ENCODE data around the gene HRH2.
A peak's percentile ranks its signal among the peaks of the same experiment; 100 is the strongest.
"Not testable (repeated sequence)": the region's sequence is repeated elsewhere in the genome, so short reads cannot be mapped to it uniquely, and the experiment has no call there.

HRH2 gene, protein sequence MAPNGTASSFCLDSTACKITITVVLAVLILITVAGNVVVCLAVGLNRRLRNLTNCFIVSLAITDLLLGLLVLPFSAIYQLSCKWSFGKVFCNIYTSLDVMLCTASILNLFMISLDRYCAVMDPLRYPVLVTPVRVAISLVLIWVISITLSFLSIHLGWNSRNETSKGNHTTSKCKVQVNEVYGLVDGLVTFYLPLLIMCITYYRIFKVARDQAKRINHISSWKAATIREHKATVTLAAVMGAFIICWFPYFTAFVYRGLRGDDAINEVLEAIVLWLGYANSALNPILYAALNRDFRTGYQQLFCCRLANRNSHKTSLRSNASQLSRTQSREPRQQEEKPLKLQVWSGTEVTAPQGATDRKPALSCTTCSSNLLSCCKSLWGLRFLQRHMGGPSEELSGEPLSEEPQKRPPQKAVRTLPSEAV

DNA sequence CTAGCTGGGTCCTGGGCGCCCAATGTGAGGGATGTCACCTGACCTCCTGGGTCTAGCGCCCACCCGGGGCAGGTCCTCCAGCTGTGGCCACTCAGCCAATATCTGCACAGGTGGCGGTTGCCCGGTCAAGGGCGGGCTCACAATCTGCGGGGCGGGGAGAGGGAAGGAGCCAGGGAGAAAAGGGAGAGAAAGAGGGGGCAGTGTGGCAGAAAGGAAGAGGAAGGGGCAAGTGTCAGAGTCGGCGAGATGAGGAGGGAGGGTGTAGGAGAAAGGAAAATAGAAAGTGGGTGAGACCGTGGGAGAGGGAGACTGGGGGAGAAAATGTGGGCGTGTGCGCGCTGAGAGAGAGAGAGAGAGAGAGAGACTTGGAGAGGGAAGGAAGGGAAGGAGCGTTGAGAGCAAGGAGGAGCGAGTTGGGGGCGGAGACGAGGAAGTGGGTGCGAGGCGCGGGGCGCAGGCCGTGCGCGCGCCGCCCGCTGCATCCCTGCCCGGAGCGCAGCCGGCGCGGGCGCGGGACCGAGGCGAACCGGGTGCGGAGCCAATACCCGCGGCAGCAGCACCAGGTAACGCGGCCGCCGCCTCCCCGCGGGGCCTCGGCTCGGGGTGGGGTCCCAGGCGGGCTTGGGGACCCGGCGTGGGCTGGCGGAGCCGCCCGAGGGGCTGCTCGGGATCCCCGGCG is at the start of gene HRH2:
Gene HRH2, plus strand, starts transcription at position 479 of the 679 bp plus-strand sequence. CDS start 25,163 bp downstream, outside the sequence.
- Histone ChIP-seq H3K9me3 (ENCODE audit: control insufficient read depth in 1 of 2, low read length in 2 of 2) (no peaks in the 10 kb centered on the region), H3K27ac (ENCODE audit: low read length) (no peak within 1 kb of the TSS), H3K4me1 (ENCODE audit: control insufficient read depth in 1 of 2, insufficient read depth in 2 of 2, low read length in 2 of 2) (peaks cover 4 to 14% of the 10 kb centered on the region in 2 donors), H3K4me3 (ENCODE audit: low read depth in 1 of 2, low read length in 2 of 2) (peak within 1 kb of the TSS; percentile 61), H3K27me3 (ENCODE audit: low read depth, low read length) (peaks cover 16% of the 10 kb centered on the region), H3K36me3 (ENCODE audit: control insufficient read depth in 1 of 2, insufficient read depth in 2 of 2, low read length in 2 of 2) (no peaks in the 10 kb centered on the region)

GRCh38 chr5:175609526-175609925 is 48.3 kb upstream of the HRH2 start:
- Histone ChIP-seq H3K27me3 (ENCODE audit: low read depth, low read length) (no peaks in the 10 kb centered on the region), H3K27ac (ENCODE audit: low read length) (no peak overlapping the region), H3K9me3 (ENCODE audit: control insufficient read depth in 1 of 2, low read length in 2 of 2) (no peaks in the 10 kb centered on the region), H3K4me1 (ENCODE audit: control insufficient read depth in 1 of 2, insufficient read depth in 2 of 2, low read length in 2 of 2) (no peaks in the 10 kb centered on the region), H3K36me3 (ENCODE audit: control insufficient read depth in 1 of 2, insufficient read depth in 2 of 2, low read length in 2 of 2) (no peaks in the 10 kb centered on the region), H3K4me3 (ENCODE audit: low read depth in 1 of 2, low read length in 2 of 2) (no peak overlapping the region)

GRCh38 chr5:175610381-175610780 is 47.5 kb upstream of the HRH2 start:
- Histone ChIP-seq H3K4me3 (ENCODE audit: low read depth in 1 of 2, low read length in 2 of 2) (no peak overlapping the region), H3K27me3 (ENCODE audit: low read depth, low read length) (no peaks in the 10 kb centered on the region), H3K4me1 (ENCODE audit: control insufficient read depth in 1 of 2, insufficient read depth in 2 of 2, low read length in 2 of 2) (no peaks in the 10 kb centered on the region), H3K9me3 (ENCODE audit: control insufficient read depth in 1 of 2, low read length in 2 of 2) (no peaks in the 10 kb centered on the region), H3K36me3 (ENCODE audit: control insufficient read depth in 1 of 2, insufficient read depth in 2 of 2, low read length in 2 of 2) (no peaks in the 10 kb centered on the region), H3K27ac (ENCODE audit: low read length) (no peak overlapping the region)

GRCh38 chr5:175610898-175611297 is 47.0 kb upstream of the HRH2 start:
- Histone ChIP-seq H3K27ac (ENCODE audit: low read length) (no peak overlapping the region), H3K36me3 (ENCODE audit: control insufficient read depth in 1 of 2, insufficient read depth in 2 of 2, low read length in 2 of 2) (no peaks in the 10 kb centered on the region)

GRCh38 chr5:175614223-175614815 is 43.6 kb upstream of the HRH2 start:
- no peaks in the 10 kb centered on the region for H3K9me3 ChIP-seq (ENCODE audit: control insufficient read depth in 1 of 2, low read length in 2 of 2)
- no peaks in the 10 kb centered on the region for H3K27me3 ChIP-seq (ENCODE audit: low read depth, low read length)
- H3K36me3 ChIP-seq (ENCODE audit: control insufficient read depth in 1 of 2, insufficient read depth in 2 of 2, low read length in 2 of 2) = no peaks in the 10 kb centered on the region
- no peak overlapping the region for H3K4me3 ChIP-seq (ENCODE audit: low read depth in 1 of 2, low read length in 2 of 2)
- H3K4me1 ChIP-seq (ENCODE audit: control insufficient read depth in 1 of 2, insufficient read depth in 2 of 2, low read length in 2 of 2) = no peaks in the 10 kb centered on the region
- H3K27ac ChIP-seq (ENCODE audit: low read length) = no peak overlapping the region

More at GRCh38 chr5:175610898-175611297, 47.0 kb upstream of the HRH2 start:
- Histone ChIP-seq H3K4me3 (ENCODE audit: low read depth in 1 of 2, low read length in 2 of 2) (no peak overlapping the region), H3K27me3 (ENCODE audit: low read depth, low read length) (no peaks in the 10 kb centered on the region), H3K9me3 (ENCODE audit: control insufficient read depth in 1 of 2, low read length in 2 of 2) (no peaks in the 10 kb centered on the region), H3K4me1 (ENCODE audit: control insufficient read depth in 1 of 2, insufficient read depth in 2 of 2, low read length in 2 of 2) (no peaks in the 10 kb centered on the region)

DNA sequence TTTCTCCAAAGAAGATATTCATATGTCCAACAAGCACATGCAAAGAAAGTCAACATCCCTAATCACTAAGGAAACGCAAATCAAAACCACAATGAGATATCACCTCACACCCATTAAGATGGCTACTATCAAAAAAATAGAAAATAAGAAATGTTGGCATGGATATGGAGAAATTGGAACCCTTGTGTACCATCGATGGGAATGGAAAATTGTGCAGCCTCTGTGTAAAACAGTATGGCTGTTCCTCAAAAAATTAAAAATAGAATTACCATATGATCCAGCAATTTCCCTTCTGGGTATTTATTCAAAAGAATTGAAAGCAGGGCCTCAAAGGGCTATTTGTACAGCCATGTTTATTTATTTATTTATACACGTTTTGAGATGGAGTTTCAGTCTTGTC is 43.0 kb upstream of the HRH2 start:
- no peak overlapping the region for H3K27ac ChIP-seq (ENCODE audit: low read length)
- no peak overlapping the region for H3K4me3 ChIP-seq (ENCODE audit: low read depth in 1 of 2, low read length in 2 of 2)
- no peaks in the 10 kb centered on the region for H3K4me1 ChIP-seq (ENCODE audit: control insufficient read depth in 1 of 2, insufficient read depth in 2 of 2, low read length in 2 of 2)
- H3K9me3 ChIP-seq (ENCODE audit: control insufficient read depth in 1 of 2, low read length in 2 of 2) = no peaks in the 10 kb centered on the region
- H3K27me3 ChIP-seq (ENCODE audit: low read depth, low read length) = no peaks in the 10 kb centered on the region
- H3K36me3 ChIP-seq (ENCODE audit: control insufficient read depth in 1 of 2, insufficient read depth in 2 of 2, low read length in 2 of 2) = no peaks in the 10 kb centered on the region

DNA sequence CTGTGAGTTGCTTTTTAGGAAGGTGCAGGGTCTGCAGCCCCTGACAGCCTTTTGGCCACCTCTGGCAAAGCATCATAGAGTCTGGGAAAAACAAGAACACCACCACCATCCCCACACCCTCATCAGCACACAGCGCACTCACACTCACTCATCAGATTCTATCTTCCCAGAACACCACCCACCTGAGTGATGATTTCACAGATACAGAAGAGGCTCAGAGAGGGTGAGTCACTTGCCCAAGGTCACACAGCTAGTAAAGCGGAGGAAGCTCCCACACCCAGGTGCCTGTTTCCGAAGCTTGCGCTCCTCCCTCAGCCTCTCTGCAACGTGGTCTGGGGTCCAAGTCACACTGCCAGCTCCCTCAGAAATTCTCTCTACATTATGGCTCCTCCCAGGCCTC is 41.8 kb upstream of the HRH2 start:
- Histone ChIP-seq H3K9me3 (ENCODE audit: control insufficient read depth in 1 of 2, low read length in 2 of 2) (no peaks in the 10 kb centered on the region), H3K36me3 (ENCODE audit: control insufficient read depth in 1 of 2, insufficient read depth in 2 of 2, low read length in 2 of 2) (no peaks in the 10 kb centered on the region), H3K4me1 (ENCODE audit: control insufficient read depth in 1 of 2, insufficient read depth in 2 of 2, low read length in 2 of 2) (no peaks in the 10 kb centered on the region), H3K4me3 (ENCODE audit: low read depth in 1 of 2, low read length in 2 of 2) (no peak overlapping the region), H3K27me3 (ENCODE audit: low read depth, low read length) (no peaks in the 10 kb centered on the region), H3K27ac (ENCODE audit: low read length) (no peak overlapping the region)

DNA sequence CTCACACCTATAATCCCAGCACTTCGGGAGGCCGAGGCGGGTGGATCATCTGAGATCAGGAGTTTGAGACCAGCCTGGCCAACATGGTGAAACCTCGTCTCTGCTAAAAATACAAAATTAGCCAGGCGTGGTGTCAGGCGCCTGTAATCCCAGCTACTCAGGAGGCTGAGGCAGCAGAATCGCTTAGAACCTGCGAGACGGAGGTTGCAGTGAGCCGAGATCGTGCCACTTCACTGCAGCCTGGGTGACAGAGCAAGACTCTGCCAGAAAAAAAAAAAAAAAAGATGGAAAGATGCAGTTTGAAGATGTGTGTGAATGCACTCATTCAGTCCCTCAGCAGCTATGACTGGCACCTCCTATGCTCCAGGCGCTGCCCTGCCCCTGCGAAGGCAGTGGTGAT is 41.3 kb upstream of the HRH2 start:
- not testable (repeated sequence) for H3K36me3 ChIP-seq (ENCODE audit: control insufficient read depth in 1 of 2, insufficient read depth in 2 of 2, low read length in 2 of 2); H3K4me3 ChIP-seq (ENCODE audit: low read depth in 1 of 2, low read length in 2 of 2); H3K27me3 ChIP-seq (ENCODE audit: low read depth, low read length); H3K9me3 ChIP-seq (ENCODE audit: control insufficient read depth in 1 of 2, low read length in 2 of 2); H3K27ac ChIP-seq (ENCODE audit: low read length); H3K4me1 ChIP-seq (ENCODE audit: control insufficient read depth in 1 of 2, insufficient read depth in 2 of 2, low read length in 2 of 2)

DNA sequence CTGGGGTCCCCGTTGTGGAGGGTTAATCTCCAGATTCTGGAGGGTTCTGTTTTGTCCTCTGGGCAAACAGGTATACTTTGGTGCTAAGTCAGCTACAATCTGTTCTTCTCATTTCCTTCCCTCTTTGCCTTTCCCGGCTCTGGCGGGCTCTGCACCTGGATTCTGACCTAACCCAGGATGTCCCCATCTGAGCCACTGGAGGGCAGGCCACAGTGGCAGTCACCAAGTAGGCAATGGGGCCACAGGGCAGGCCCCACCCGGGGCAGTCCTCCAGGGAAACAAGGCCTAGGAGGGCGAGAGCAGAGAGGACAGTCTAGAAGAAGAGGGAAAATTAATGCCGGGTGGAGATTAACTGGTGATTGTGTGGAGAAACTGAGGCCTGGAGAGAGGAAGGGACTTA is 40.4 kb upstream of the HRH2 start:
- Histone ChIP-seq H3K27ac (ENCODE audit: low read length) (no peak overlapping the region), H3K27me3 (ENCODE audit: low read depth, low read length) (no peaks in the 10 kb centered on the region), H3K4me3 (ENCODE audit: low read depth in 1 of 2, low read length in 2 of 2) (no peak overlapping the region), H3K4me1 (ENCODE audit: control insufficient read depth in 1 of 2, insufficient read depth in 2 of 2, low read length in 2 of 2) (no peaks in the 10 kb centered on the region), H3K9me3 (ENCODE audit: control insufficient read depth in 1 of 2, low read length in 2 of 2) (no peaks in the 10 kb centered on the region), H3K36me3 (ENCODE audit: control insufficient read depth in 1 of 2, insufficient read depth in 2 of 2, low read length in 2 of 2) (no peaks in the 10 kb centered on the region)

DNA sequence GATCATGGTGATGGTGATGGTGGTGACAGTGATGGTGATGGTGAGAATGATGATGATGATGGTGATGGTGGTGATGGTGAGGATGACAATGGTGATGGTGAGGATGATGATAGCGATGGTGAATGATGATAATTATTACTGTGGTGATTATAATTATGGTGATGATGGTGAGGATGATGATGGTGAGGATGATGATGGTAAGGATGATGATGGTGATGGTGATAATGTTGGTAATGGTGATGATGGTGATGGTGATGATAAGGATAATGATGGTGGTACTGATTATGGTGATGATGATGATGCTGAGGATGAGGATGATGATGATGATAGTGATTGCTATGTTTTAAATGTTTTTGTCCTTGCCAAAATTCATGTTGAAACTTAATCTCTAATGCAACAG is 37.3 kb upstream of the HRH2 start:
- Histone ChIP-seq H3K27me3 (ENCODE audit: low read depth, low read length) (no peaks in the 10 kb centered on the region), H3K4me1 (ENCODE audit: control insufficient read depth in 1 of 2, insufficient read depth in 2 of 2, low read length in 2 of 2) (no peaks in the 10 kb centered on the region), H3K36me3 (ENCODE audit: control insufficient read depth in 1 of 2, insufficient read depth in 2 of 2, low read length in 2 of 2) (no peaks in the 10 kb centered on the region), H3K4me3 (ENCODE audit: low read depth in 1 of 2, low read length in 2 of 2) (no peak overlapping the region), H3K9me3 (ENCODE audit: control insufficient read depth in 1 of 2, low read length in 2 of 2) (no peaks in the 10 kb centered on the region), H3K27ac (ENCODE audit: low read length) (no peak overlapping the region)

GRCh38 chr5:175621971-175622370 is 35.9 kb upstream of the HRH2 start:
- H3K36me3 ChIP-seq (ENCODE audit: control insufficient read depth in 1 of 2, insufficient read depth in 2 of 2, low read length in 2 of 2) = no peaks in the 10 kb centered on the region
- H3K27ac ChIP-seq (ENCODE audit: low read length) = no peak overlapping the region
- no peaks in the 10 kb centered on the region for H3K27me3 ChIP-seq (ENCODE audit: low read depth, low read length)
- H3K4me1 ChIP-seq (ENCODE audit: control insufficient read depth in 1 of 2, insufficient read depth in 2 of 2, low read length in 2 of 2) = no peaks in the 10 kb centered on the region
- H3K9me3 ChIP-seq (ENCODE audit: control insufficient read depth in 1 of 2, low read length in 2 of 2) = peaks cover 0 to 4% of the 10 kb centered on the region in 2 donors
- H3K4me3 ChIP-seq (ENCODE audit: low read depth in 1 of 2, low read length in 2 of 2) = no peak overlapping the region

All from muscle layer of duodenum (tissue), 2 donors.